ENCODE data around the gene ADH1B.

ADH1B gene

DNA sequence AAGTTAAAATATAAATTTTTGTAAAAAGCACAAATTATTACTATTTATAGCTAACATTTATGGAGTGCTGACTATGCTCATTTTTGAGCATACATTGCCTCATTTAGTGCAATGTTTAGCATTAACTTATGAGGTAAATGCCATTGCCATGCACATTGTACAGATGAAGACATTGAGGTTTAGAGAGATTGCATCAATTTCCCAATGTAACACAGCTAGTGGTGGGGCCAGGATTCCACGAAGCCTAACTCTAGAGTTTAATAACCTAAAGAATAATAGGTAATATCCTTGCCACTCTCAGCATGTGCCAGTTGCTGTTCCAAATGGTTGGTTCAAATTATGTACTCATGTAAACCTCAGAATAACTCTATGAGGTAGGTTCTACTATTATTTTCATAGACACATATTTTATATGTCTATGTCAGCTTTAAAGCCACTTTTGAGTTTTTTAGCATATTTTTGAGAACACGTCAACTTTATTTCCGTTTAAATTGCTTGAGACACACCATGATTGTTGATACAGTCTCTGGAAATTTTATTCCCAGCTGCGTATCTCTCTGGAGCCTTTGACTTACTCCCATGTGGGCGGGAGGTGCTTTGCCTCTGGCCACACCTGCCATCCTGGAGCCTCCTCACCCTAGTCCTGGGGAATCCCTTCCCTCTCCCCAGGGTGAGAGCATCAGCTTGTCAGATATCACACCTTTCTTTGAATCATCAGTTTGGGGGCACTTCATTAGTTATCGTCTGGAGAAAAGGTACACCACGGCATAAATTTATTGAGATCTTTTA is 19.6 kb downstream of the ADH1B start:
- Histone ChIP-seq H3K27ac (no peak overlapping the region), H3K9me3 (ENCODE audit: severe bottlenecking) (no peaks in the 10 kb centered on the region), H3K4me3 (ENCODE audit: low read depth, low read length) (no peak overlapping the region), H3K36me3 (no peaks in the 10 kb centered on the region), H3K27me3 (ENCODE audit: insufficient read depth, low read depth, severe bottlenecking) (no peaks in the 10 kb centered on the region)
- no peak for DNase-seq
- TF ChIP-seq, protein P1, sequence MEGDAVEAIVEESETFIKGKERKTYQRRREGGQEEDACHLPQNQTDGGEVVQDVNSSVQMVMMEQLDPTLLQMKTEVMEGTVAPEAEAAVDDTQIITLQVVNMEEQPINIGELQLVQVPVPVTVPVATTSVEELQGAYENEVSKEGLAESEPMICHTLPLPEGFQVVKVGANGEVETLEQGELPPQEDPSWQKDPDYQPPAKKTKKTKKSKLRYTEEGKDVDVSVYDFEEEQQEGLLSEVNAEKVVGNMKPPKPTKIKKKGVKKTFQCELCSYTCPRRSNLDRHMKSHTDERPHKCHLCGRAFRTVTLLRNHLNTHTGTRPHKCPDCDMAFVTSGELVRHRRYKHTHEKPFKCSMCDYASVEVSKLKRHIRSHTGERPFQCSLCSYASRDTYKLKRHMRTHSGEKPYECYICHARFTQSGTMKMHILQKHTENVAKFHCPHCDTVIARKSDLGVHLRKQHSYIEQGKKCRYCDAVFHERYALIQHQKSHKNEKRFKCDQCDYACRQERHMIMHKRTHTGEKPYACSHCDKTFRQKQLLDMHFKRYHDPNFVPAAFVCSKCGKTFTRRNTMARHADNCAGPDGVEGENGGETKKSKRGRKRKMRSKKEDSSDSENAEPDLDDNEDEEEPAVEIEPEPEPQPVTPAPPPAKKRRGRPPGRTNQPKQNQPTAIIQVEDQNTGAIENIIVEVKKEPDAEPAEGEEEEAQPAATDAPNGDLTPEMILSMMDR (IDR thresholded peaks at IDR 0.05; ENCODE audit: low read depth, low read length) = no peak

DNA sequence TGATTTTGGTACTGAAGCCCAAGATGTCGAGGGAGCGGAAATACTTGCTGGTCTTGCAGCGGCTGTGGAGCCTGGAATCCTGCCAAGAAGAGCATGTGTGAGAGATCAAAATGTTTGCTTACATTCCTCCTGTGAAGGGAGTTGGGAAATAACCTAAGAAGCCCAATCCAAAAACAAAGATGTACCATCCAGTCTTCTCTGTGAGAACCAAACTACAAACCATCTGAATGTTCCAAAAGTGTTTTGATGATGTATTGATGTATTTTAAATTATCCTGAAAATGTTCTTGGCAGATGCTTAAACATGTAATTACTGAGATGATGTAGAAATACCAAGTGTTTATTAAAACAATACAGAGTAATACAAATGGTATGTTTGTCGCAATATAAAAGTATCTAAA is 20.3 kb downstream of the ADH1B start:
- Histone ChIP-seq H3K9me3 (ENCODE audit: severe bottlenecking) (no peaks in the 10 kb centered on the region), H3K27ac (no peak overlapping the region), H3K4me3 (ENCODE audit: low read depth, low read length) (no peak overlapping the region), H3K27me3 (ENCODE audit: insufficient read depth, low read depth, severe bottlenecking) (no peaks in the 10 kb centered on the region), H3K36me3 (no peaks in the 10 kb centered on the region)
- TF ChIP-seq, protein P1 (IDR thresholded peaks at IDR 0.05; ENCODE audit: low read depth, low read length) = no peak
- no peak for DNase-seq

DNA sequence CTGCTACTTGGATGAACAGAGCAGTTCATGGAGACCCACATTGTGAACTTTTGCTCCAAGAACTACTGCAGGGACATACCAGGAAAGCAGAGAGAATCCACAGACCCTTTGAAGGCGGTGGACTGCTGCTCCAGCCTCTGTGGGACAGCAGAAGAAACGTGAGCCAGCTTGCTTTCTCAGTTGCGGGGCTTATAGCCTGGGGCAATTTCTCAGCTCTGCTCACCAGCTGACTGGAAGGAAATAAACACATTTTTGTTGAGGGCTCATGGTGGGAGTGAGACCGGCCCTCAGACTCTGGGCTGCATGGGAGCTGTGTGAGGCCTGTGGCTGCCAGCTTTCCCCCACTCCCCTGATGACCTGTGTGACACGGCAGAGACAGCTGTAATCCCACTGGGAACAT is 27.8 kb downstream of the ADH1B start:
- no peaks in the 10 kb centered on the region for H3K36me3 ChIP-seq
- no peak for DNase-seq
- TF ChIP-seq, protein P1 (IDR thresholded peaks at IDR 0.05; ENCODE audit: low read depth, low read length) = no peak
- H3K4me3 ChIP-seq (ENCODE audit: low read depth, low read length) = no peak overlapping the region
- no peak overlapping the region for H3K27ac ChIP-seq
- H3K9me3 ChIP-seq (ENCODE audit: severe bottlenecking) = no peaks in the 10 kb centered on the region
- H3K27me3 ChIP-seq (ENCODE audit: insufficient read depth, low read depth, severe bottlenecking) = no peaks in the 10 kb centered on the region

DNA sequence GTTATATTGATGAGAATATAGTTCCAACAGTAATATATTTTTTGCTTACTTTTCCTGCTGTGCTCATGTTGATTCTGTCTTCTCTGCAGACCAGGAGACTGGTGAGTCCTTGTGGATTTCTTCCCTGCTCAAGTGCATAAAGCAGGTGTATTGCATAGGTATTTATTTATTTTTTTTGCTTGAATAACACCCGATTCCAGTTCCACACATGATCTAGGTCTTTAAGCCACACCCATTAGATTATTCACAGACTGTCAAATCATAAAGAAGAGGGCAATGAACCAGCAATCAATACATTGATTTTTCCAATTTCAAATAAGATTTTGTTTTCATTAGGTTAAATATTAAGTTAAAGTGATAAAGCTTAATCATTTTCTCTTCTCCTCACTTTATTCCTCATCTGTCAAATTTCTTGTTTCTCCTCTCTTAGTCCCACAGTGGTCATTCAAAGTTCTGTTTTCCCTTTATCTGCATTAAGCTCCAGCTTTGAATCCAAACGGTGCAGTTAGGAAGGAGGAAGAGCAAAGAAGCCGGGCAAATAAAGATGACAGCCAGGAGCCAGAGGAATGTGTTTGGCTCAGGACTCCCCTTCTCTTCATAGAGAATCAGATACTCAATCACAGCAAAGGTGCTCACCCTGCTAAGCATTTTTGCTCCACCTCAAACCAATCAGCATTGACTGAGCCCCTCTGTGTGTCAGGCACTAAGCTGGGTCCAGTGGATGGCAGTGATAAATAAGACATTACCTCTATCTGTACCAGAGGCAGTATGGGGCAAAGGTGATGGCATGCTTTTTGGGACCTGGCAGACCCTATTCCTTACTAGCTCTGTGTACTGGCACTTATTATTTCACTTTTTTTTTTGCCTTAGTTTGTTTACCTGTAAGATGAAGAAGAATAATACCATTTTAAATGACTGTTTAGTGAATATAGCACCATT is 30.1 kb downstream of the ADH1B start, which contains the start of gene ADH1A:
Gene ADH1A (minus strand): TSS at position 138 of the 939 bp plus-strand sequence. CDS start 71 bp downstream, at position 67.
- TF ChIP-seq, protein P1 (IDR thresholded peaks at IDR 0.05; ENCODE audit: low read depth, low read length) = no peak
- H3K27ac ChIP-seq = no peak within 1 kb of the TSS
- DNase-seq = no peak
- no peaks in the 10 kb centered on the region for H3K36me3 ChIP-seq
- no peak within 1 kb of the TSS for H3K4me3 ChIP-seq (ENCODE audit: low read depth, low read length)
- no peaks in the 10 kb centered on the region for H3K27me3 ChIP-seq (ENCODE audit: insufficient read depth, low read depth, severe bottlenecking)
- no peaks in the 10 kb centered on the region for H3K9me3 ChIP-seq (ENCODE audit: severe bottlenecking)

DNA sequence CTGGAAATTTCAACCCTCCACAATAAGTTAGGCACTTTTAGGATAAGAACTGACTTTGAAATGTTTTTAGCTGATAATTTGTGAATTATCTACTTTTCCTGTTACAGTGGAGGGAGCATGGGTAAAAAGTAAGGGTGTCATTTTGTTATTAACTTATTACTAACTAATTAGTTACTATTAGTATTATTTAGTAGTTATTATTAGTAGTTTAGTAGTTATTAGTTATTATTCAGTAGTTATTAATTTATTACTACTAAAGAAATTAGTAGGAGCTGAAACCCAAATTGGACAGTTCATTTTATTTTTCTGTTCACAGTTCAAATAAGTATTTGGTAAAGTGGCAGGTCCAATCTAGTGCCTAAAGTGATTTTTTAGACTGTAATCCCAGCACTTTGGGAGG is 35.8 kb downstream of the ADH1B start:
- Histone ChIP-seq H3K27me3 (ENCODE audit: insufficient read depth, low read depth, severe bottlenecking) (no peaks in the 10 kb centered on the region), H3K36me3 (no peaks in the 10 kb centered on the region), H3K27ac (no peak overlapping the region), H3K4me3 (ENCODE audit: low read depth, low read length) (no peak overlapping the region), H3K9me3 (ENCODE audit: severe bottlenecking) (no peaks in the 10 kb centered on the region)
- DNase-seq = no peak
- TF ChIP-seq, protein P1 (IDR thresholded peaks at IDR 0.05; ENCODE audit: low read depth, low read length) = no peak

All from WERI-Rb-1 (cell line).